Trophoblast cell (in vitro differentiated cells and primary cell): ENCODE results near the gene RBP4.

Experiments used
- DNase-seq, 2 donors: peaks; one replicate each; pipeline ENCODE4 v3.0.0-alpha.2; 2016
- H2AFZ ChIP-seq: 2 replicates; pipeline ENCODE4 v1.6.1; 2013; ENCODE audit warnings: low read length, moderate library complexity, mild to moderate bottlenecking; ENCODE audit not compliant: insufficient read depth, poor library complexity
- H2AK5ac ChIP-seq: 2 replicates; pipeline ENCODE4 v1.6.1; 2013; ENCODE audit warnings: mild to moderate bottlenecking, low read length
- H2BK120ac ChIP-seq: 2 replicates; pipeline ENCODE4 v1.6.1; 2013; ENCODE audit warnings: low read length, mild to moderate bottlenecking, moderate library complexity; ENCODE audit not compliant: insufficient read depth, poor library complexity
- H2BK12ac ChIP-seq: 2 replicates; pipeline ENCODE4 v1.6.1; 2013; ENCODE audit warnings: mild to moderate bottlenecking, low read length, moderate library complexity
- H2BK5ac ChIP-seq: 2 replicates; pipeline ENCODE4 v1.6.1; 2013; ENCODE audit warnings: low read length, low read depth, moderate library complexity, mild to moderate bottlenecking; ENCODE audit not compliant: poor library complexity
- H3K14ac ChIP-seq: 2 replicates; pipeline ENCODE4 v1.6.1; 2013; ENCODE audit warnings: mild to moderate bottlenecking, low read length
- H3K18ac ChIP-seq: 2 replicates; pipeline ENCODE4 v1.6.1; 2013; ENCODE audit warnings: mild to moderate bottlenecking, low read length
- H3K23ac ChIP-seq: 2 replicates; pipeline ENCODE4 v1.6.1; 2013; ENCODE audit warnings: low read length
- H3K27ac ChIP-seq: 2 replicates; pipeline ENCODE4 v1.5.1; 2013; ENCODE audit warnings: low read depth, mild to moderate bottlenecking, inconsistent platforms, low read length, moderate library complexity
- H3K27me3 ChIP-seq: 2 replicates; pipeline ENCODE4 v1.6.1; 2013; ENCODE audit warnings: inconsistent platforms, mild to moderate bottlenecking, low read length, moderate library complexity; ENCODE audit not compliant: insufficient read depth
- H3K36me3 ChIP-seq, 2 experiments: 1 replicate in 1 of 2; 2 replicates in 1 of 2; pipeline ENCODE4 v1.6.1; 2013; ENCODE audit warnings: low read length in 2 of 2, mild to moderate bottlenecking in 2 of 2, moderate library complexity in 1 of 2; ENCODE audit not compliant: insufficient read depth in 2 of 2, control insufficient read depth in 1 of 2
- H3K4ac ChIP-seq: 2 replicates; pipeline ENCODE4 v1.6.1; 2013; ENCODE audit warnings: low read depth, mild to moderate bottlenecking, low read length, moderate library complexity
- H3K4me1 ChIP-seq, 2 experiments: 1 replicate in 1 of 2; 2 replicates in 1 of 2; pipeline ENCODE4 v1.6.1; 2013; ENCODE audit warnings: low read length in 2 of 2, mild to moderate bottlenecking in 2 of 2, moderate library complexity in 1 of 2; ENCODE audit not compliant: insufficient read depth in 2 of 2, control insufficient read depth in 1 of 2
- H3K4me2 ChIP-seq: 2 replicates; pipeline ENCODE4 v1.6.1; 2013; ENCODE audit warnings: inconsistent platforms, mild to moderate bottlenecking, low read length, moderate library complexity
- H3K4me3 ChIP-seq: 2 replicates; pipeline ENCODE4 v1.5.1; 2013; ENCODE audit warnings: mild to moderate bottlenecking, low read depth, low read length, inconsistent platforms
- H3K79me1 ChIP-seq: one replicate; pipeline ENCODE4 v1.6.1; 2013; ENCODE audit warnings: low read length
- H3K79me2 ChIP-seq: 2 replicates; pipeline ENCODE4 v1.6.1; 2013; ENCODE audit warnings: low read length, mild to moderate bottlenecking; ENCODE audit not compliant: control insufficient read depth, insufficient read depth, poor library complexity
- H3K9ac ChIP-seq: 2 replicates; pipeline ENCODE4 v1.6.1; 2013; ENCODE audit warnings: mild to moderate bottlenecking, low read length
- H3K9me3 ChIP-seq: 2 replicates; pipeline ENCODE4 v1.6.1; 2013; ENCODE audit warnings: low read depth, mild to moderate bottlenecking, control low read depth, inconsistent platforms, low read length; ENCODE audit not compliant: insufficient read depth
- H4K12ac ChIP-seq: 2 replicates; pipeline ENCODE4 v1.6.1; 2013; ENCODE audit warnings: low read depth, mild to moderate bottlenecking, low read length, moderate library complexity
- H4K8ac ChIP-seq: 2 replicates; pipeline ENCODE4 v1.6.1; 2013; ENCODE audit warnings: low read depth, mild to moderate bottlenecking, low read length, moderate library complexity
- H4K91ac ChIP-seq: one replicate; pipeline ENCODE4 v1.6.1; 2013; ENCODE audit warnings: low read depth, mild to moderate bottlenecking, low read length, moderate library complexity
- WGBS: extraction: QIAGEN DNeasy Blood & Tissue Kit; methylation state at CpG from one replicate; pipeline ENCODE4 v1.1.7; 2013; ENCODE audit warnings: missing lambda C conversion rate; ENCODE audit not compliant: insufficient read length, insufficient coverage; ENCODE audit errors: extremely low coverage; 5-methylcytosine and 5-hydroxymethylcytosine counted together

RBP4 gene

DNA sequence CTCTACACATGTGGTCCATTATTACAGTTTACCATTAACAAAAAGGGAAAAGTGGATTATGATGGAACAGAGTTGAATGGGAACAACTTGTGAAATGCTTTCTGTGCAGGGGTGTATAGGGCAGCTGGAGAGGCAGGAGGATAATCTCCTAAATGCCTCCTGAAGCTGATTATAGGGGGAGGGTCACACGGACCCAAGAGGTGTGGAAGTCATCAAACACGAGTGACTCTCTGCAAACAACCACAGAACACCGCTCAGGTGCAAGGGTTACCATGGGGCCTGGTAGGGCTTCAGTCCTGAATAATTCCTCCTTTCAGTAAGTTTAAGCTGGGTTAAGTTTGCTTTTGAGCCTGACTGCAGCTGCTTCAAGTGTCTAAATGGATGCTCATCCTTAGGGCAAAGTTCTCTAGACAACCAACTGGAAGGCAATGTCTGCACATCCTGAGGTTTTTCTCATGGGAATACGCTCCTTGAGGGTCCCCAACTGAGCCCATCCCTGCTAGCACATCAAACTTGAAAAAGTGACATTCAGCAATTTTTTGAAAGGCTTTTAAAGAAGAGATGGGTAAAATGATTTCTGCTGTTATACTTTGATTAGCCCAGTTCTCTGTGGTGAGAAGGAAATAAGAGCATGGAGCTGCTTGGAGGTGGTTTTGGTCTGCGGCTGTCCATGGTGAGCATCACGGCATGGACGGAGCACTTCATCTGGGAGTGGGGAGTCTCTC is 13.2 kb upstream of the RBP4 start:
- Histone ChIP-seq H3K79me2 (no peaks in the 10 kb centered on the region), H3K27ac (no peak overlapping the region), H2BK5ac (no peak overlapping the region), H4K12ac (no peak overlapping the region), H4K91ac (no peak overlapping the region), H3K4me1 (no peaks in the 10 kb centered on the region), H3K9ac (no peak overlapping the region), H3K79me1 (no peaks in the 10 kb centered on the region), H3K4me2 (no peak overlapping the region), H3K27me3 (no peaks in the 10 kb centered on the region), H3K4ac (no peak overlapping the region), H2BK120ac (no peak overlapping the region), H3K9me3 (no peaks in the 10 kb centered on the region), H4K8ac (no peak overlapping the region), H3K4me3 (no peak overlapping the region), H2AFZ (no peak overlapping the region), H3K18ac (no peak overlapping the region), H2AK5ac (no peak overlapping the region), H3K36me3 (no peaks in the 10 kb centered on the region), H3K14ac (no peak overlapping the region), H3K23ac (no peak overlapping the region), H2BK12ac (no peak overlapping the region)
- WGBS = no CpG with 5 or more reads among the region's 7 CpGs
- DNase-seq = no peak

DNA sequence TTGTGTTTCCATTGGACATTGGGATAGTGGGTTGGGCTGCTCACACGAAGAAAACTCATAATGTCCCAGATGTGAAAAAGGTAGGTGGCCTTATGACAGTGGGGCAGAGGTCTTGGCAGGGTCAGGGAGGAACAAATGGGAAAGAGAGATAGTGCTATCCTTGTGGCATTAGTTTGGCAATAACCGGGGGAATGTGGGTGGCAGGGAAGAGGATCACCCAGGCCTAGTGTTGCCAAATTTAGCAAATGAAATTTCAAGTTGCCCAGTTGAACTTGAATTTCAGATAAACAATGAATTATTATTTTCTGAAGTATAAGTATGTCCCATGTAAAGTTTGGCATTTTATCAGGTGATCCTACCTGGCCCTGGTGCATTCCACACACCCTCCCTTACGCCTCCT is 12.1 kb upstream of the RBP4 start:
- H3K14ac ChIP-seq = no peak overlapping the region
- no CpG with 5 or more reads among the region's 3 CpGs for WGBS
- H3K27ac ChIP-seq = no peak overlapping the region
- no peak for DNase-seq
- H3K79me2 ChIP-seq = no peaks in the 10 kb centered on the region
- no peaks in the 10 kb centered on the region for H3K9me3 ChIP-seq
- H3K27me3 ChIP-seq = no peaks in the 10 kb centered on the region
- no peak overlapping the region for H2AK5ac ChIP-seq
- no peak overlapping the region for H4K91ac ChIP-seq
- H4K8ac ChIP-seq = no peak overlapping the region
- H3K4me1 ChIP-seq = no peaks in the 10 kb centered on the region
- H2AFZ ChIP-seq = no peak overlapping the region
- H3K79me1 ChIP-seq = no peaks in the 10 kb centered on the region
- H2BK5ac ChIP-seq = no peak overlapping the region
- no peak overlapping the region for H3K4ac ChIP-seq
- H3K36me3 ChIP-seq = no peaks in the 10 kb centered on the region
- H3K4me2 ChIP-seq = no peak overlapping the region
- H2BK120ac ChIP-seq = no peak overlapping the region
- H3K9ac ChIP-seq = no peak overlapping the region
- no peak overlapping the region for H3K4me3 ChIP-seq
- no peak overlapping the region for H2BK12ac ChIP-seq
- no peak overlapping the region for H3K18ac ChIP-seq
- no peak overlapping the region for H3K23ac ChIP-seq
- no peak overlapping the region for H4K12ac ChIP-seq

DNA sequence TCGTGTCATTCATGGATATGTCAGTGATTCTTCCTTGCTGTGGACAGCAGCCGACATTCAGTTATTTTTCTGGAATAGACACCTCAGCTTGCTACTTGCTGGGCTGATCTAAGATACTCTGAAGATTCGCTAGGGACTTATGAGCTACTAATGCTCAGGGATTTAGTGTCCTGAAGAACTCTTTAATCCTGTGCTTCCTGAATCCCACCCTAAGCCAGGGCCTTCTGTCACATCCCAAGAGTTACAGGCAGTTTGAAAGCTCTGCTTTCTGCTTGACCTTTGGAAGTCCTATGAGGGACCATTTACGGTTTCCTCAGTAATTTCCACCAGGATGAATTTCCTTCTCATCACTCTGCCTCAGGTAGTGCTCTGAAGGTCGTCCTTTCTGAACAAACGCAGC is 11.3 kb upstream of the RBP4 start, which contains the start of gene PDE6C:
Gene PDE6C (plus strand): TSS at position 227 of the 400 bp plus-strand sequence. CDS start 189 bp downstream, outside the sequence.
- DNase-seq = no peak
- WGBS = no CpG with 5 or more reads among the region's 6 CpGs

DNA sequence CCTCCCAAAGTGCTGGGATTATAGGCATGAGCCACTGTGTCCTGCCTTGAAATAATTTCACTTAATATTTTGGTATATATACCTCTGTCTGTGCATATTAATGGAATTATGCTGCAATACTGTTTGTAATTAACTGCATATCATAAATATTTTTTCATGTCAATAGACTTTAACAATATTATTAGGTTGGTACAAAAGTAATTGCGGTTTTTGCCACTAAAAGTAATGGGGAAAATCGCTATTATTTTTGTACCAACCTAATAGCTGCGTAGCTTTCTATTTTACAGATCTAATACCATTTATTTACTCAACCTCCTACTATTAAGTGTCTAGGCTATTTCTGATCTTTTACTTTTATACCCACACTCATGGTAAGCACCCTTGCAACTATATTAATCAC is 7.4 kb upstream of the RBP4 start:
- Histone ChIP-seq H3K4me3 (no peak overlapping the region), H3K9ac (no peak overlapping the region), H3K27me3 (no peaks in the 10 kb centered on the region), H3K4me2 (no peak overlapping the region), H4K91ac (no peak overlapping the region), H2BK12ac (no peak overlapping the region), H3K27ac (no peak overlapping the region), H3K79me1 (no peaks in the 10 kb centered on the region), H4K12ac (no peak overlapping the region), H3K79me2 (no peaks in the 10 kb centered on the region), H3K4ac (no peak overlapping the region), H2AK5ac (no peak overlapping the region), H3K9me3 (no peaks in the 10 kb centered on the region), H2BK120ac (no peak overlapping the region), H3K36me3 (no peaks in the 10 kb centered on the region), H2BK5ac (no peak overlapping the region), H3K14ac (no peak overlapping the region), H3K4me1 (no peaks in the 10 kb centered on the region), H3K18ac (no peak overlapping the region), H2AFZ (no peak overlapping the region), H3K23ac (no peak overlapping the region), H4K8ac (no peak overlapping the region)
- no peak for DNase-seq
- no CpG with 5 or more reads among the region's 3 CpGs for WGBS

More for the DNA sequence above, 11.3 kb upstream of the RBP4 start, which contains the start of gene PDE6C:
- Histone ChIP-seq H3K14ac (no peak within 1 kb of the TSS), H3K36me3 (no peaks in the 10 kb centered on the region), H3K79me2 (no peaks in the 10 kb centered on the region), H2BK5ac (no peak within 1 kb of the TSS), H2BK120ac (no peak within 1 kb of the TSS), H2BK12ac (no peak within 1 kb of the TSS), H4K12ac (no peak within 1 kb of the TSS), H3K18ac (no peak within 1 kb of the TSS), H3K27ac (no peak within 1 kb of the TSS), H4K8ac (no peak within 1 kb of the TSS), H3K4me3 (no peak within 1 kb of the TSS), H3K23ac (no peak within 1 kb of the TSS), H3K27me3 (no peaks in the 10 kb centered on the region), H3K4ac (no peak within 1 kb of the TSS), H2AFZ (no peak within 1 kb of the TSS), H4K91ac (no peak within 1 kb of the TSS), H3K79me1 (no peaks in the 10 kb centered on the region), H2AK5ac (no peak within 1 kb of the TSS), H3K9me3 (no peaks in the 10 kb centered on the region), H3K4me2 (no peak within 1 kb of the TSS), H3K9ac (no peak within 1 kb of the TSS), H3K4me1 (no peaks in the 10 kb centered on the region)
